Lung (tissue), 12 donors: Measurements from ENCODE around the gene FOXN3. TPM values are rescaled to one million over a fixed set of nuclear protein-coding genes. Genes with fewer than 3 reads are reported as not detected.

Experiments
- ATAC-seq: fragments of 200-7000 bp; cut with Tn5 transposase; one replicate; pipeline ENCODE4 v1.9.1; 2020; ENCODE audit warnings: moderate number of reproducible peaks; ENCODE audit not compliant: insufficient read depth, low FRiP score
- DNase-seq, 3 donors: peaks; one replicate each; pipeline ENCODE4 v3.0.0-alpha.2; 2013 to 2017
- H3K27ac ChIP-seq, 2 donors: one replicate each; pipeline ENCODE4 v1.5.1; 2013; ENCODE audit warnings: mild to moderate bottlenecking in 2 of 2, moderate library complexity in 2 of 2, control low read depth in 1 of 2, inconsistent platforms in 1 of 2, low read depth in 1 of 2, low read length in 1 of 2
- H3K27me3 ChIP-seq, 3 donors: one replicate each; pipeline ENCODE4 v1.5.1; 2013; ENCODE audit warnings: low read length in 2 of 3; ENCODE audit not compliant: control insufficient read depth in 3 of 3, insufficient read depth in 3 of 3
- H3K36me3 ChIP-seq, 4 donors: one replicate each; pipeline ENCODE4 v1.5.1; 2013; ENCODE audit warnings: low read length in 4 of 4, mild to moderate bottlenecking in 1 of 4, moderate library complexity in 1 of 4; ENCODE audit not compliant: control insufficient read depth in 4 of 4, insufficient read depth in 4 of 4
- H3K4me1 ChIP-seq, 5 donors: one replicate each; pipeline ENCODE4 v1.5.1; 2013; ENCODE audit warnings: low read length in 5 of 5, mild to moderate bottlenecking in 2 of 5, moderate library complexity in 1 of 5; ENCODE audit not compliant: control insufficient read depth in 5 of 5, insufficient read depth in 5 of 5
- H3K4me3 ChIP-seq: one replicate; pipeline ENCODE4 v1.5.1; 2013; ENCODE audit warnings: mild to moderate bottlenecking, control low read depth, moderate library complexity
- H3K9ac ChIP-seq, 2 donors: one replicate each; pipeline ENCODE4 v1.5.1; 2013; ENCODE audit warnings: low read length in 2 of 2, control low read depth in 1 of 2; ENCODE audit not compliant: insufficient read depth in 1 of 2
- H3K9me3 ChIP-seq, 4 donors: one replicate each; pipeline ENCODE4 v1.5.1; 2013; ENCODE audit warnings: low read length in 3 of 4, mild to moderate bottlenecking in 1 of 4, moderate library complexity in 1 of 4; ENCODE audit not compliant: control insufficient read depth in 4 of 4, insufficient read depth in 3 of 4
- WGBS, 2 donors: extraction: QIAGEN DNeasy Blood & Tissue Kit; methylation state at CpG; one replicate each; pipeline ENCODE4 v1.1.7; 2013; 5-methylcytosine and 5-hydroxymethylcytosine counted together
- polyA plus RNA-seq, 2 donors: library from polyadenylated mRNA; stranded (reverse); fragments of 200-250 nt; gene quantifications; one replicate each; pipeline ENCODE4 v1.2.1, GENCODE V29; 2013
- total RNA-seq, 2 donors: library from RNA; depleted of rRNA in 1 of 2; stranded (reverse); fragments of >200 nt in 1 of 2; gene quantifications; one replicate each; pipeline ENCODE4 v1.2.1, GENCODE V29; 2014 to 2021
- TF ChIP-seq, protein P1 (sequence below): IDR thresholded peaks from 2 replicates; pipeline ENCODE4 v1.5.1; 2012; ENCODE audit warnings: mild to moderate bottlenecking; ENCODE audit errors: control extremely low read depth, extremely low read depth
- donor health status: control.
- donor health status: control.
- donor health status: Bipolar disorder and iron deficiency.
- donor health status: healthy.
- donor health status: DM: yes; HTN: yes; CAD: no.

Gene FOXN3
- total and polyA plus RNA-seq, 4 donors, result 12.7 to 69.7 (median 34.9) TPM

DNA sequence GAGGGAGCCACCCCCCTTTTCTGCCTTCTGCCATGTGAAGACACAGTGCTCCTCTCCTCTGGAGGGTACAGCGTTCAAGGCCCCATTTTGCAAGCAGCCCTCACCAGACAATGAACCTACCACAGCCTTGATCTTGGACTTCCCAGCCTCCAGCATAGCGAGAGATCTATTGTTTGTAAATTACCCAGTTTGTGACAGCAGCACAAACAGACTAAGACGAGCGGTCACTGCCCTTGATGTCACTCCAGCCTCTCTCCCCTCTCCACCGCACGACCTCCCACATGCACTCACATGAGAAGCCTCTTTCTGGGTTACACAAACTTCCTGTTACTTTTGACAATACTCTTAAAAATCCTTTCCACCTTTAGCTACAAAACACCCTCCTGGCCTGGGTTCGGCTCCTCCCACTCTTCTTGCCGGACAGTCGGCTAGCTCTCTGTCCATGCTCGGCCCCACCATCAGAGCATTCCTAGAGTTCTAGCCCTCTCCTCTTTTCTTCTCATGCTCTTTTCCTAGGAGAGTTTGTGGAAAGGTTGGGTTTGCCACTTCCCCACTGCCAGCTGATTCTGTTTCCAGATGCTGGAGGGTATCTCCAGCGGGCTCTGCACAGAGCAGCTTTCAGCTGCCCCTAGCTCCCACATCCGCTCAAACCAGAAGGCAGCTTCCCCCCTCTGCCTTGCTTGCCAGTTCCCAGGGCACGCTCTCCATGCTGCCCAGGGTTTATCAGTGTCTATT, 124.3 kb downstream of the FOXN3 start:
- DNase-seq (no peak), ATAC-seq (no peak)
- Histone ChIP-seq H3K4me1 (peaks cover 0 to 21% (median 8%) of the 10 kb centered on the region in 5 donors), H3K9me3 (no peaks in the 10 kb centered on the region), H3K4me3 (no peak overlapping the region), H3K9ac (peak overlapping the region in 1 of 2 donors; percentile 47), H3K36me3 (peaks cover 0 to 5% (median 2%) of the 10 kb centered on the region in 4 donors), H3K27ac (no peak overlapping the region), H3K27me3 (no peaks in the 10 kb centered on the region)
- 57 to 76% methylated on average over 13 of the region's 13 CpGs for WGBS, 2 donors
- TF ChIP-seq, protein P1, sequence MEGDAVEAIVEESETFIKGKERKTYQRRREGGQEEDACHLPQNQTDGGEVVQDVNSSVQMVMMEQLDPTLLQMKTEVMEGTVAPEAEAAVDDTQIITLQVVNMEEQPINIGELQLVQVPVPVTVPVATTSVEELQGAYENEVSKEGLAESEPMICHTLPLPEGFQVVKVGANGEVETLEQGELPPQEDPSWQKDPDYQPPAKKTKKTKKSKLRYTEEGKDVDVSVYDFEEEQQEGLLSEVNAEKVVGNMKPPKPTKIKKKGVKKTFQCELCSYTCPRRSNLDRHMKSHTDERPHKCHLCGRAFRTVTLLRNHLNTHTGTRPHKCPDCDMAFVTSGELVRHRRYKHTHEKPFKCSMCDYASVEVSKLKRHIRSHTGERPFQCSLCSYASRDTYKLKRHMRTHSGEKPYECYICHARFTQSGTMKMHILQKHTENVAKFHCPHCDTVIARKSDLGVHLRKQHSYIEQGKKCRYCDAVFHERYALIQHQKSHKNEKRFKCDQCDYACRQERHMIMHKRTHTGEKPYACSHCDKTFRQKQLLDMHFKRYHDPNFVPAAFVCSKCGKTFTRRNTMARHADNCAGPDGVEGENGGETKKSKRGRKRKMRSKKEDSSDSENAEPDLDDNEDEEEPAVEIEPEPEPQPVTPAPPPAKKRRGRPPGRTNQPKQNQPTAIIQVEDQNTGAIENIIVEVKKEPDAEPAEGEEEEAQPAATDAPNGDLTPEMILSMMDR, result no peak

DNA sequence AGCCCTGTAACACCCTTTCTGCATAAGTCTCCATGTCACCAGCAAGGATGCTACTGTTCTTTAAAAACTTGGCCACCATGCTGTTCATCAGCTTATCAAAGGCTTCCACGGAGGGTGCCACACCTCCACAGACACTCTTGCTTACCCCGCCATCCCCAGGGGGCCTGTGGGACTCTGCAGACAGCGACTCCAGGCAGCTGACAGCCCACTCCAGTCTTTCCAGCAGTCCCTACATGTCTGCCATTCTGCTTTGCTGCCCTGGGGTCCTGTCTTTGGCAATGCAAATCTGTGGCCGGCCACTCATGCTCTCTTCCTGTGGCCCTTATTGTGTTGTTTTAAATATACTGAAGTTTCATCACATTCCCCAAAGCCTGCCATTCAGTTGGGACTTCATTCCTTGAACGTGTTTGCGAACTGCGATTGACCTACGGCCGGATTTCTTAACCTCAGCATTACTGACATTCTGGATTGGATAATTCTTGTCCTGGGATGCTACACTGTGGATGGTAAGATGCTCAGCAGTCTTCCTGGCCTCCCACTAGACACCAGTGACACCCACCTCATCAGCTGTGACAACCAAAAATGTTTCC, 125.6 kb downstream of the FOXN3 start:
- ATAC-seq (no peak), DNase-seq (no peak)
- Histone ChIP-seq H3K9ac (no peak overlapping the region), H3K27ac (no peak overlapping the region), H3K4me1 (peaks cover 0 to 21% (median 6%) of the 10 kb centered on the region in 5 donors), H3K4me3 (no peak overlapping the region), H3K36me3 (peaks cover 0 to 5% (median 2%) of the 10 kb centered on the region in 4 donors), H3K27me3 (no peaks in the 10 kb centered on the region), H3K9me3 (no peaks in the 10 kb centered on the region)
- WGBS, 2 donors, result 87 to 90% methylated on average over 9 of the region's 9 CpGs
- TF ChIP-seq, protein P1, result no peak

DNA sequence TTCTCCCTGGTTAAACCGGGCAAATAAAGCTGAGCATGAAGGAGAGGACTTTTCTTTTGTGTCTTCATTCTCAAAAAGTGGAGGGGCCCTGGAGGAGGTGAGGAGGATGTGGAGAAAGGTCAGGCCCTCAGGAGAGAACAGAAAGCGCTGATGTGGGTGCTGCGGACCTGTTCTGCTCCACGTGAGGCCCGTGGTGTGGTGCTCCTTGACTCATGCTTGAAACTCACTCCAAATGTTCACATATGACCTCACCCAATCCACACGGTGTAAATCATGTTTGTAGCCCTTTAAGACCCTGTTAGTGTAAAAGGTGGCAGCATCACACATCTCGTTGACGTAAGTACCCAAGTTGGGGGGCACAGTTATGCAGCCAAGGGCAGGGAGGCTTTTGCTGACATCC, 126.2 kb downstream of the FOXN3 start:
- Histone ChIP-seq H3K27ac (no peak overlapping the region), H3K9me3 (no peaks in the 10 kb centered on the region), H3K27me3 (no peaks in the 10 kb centered on the region), H3K9ac (no peak overlapping the region), H3K4me1 (peaks cover 0 to 21% (median 8%) of the 10 kb centered on the region in 5 donors), H3K36me3 (peaks cover 0 to 8% (median 2%) of the 10 kb centered on the region in 4 donors), H3K4me3 (no peak overlapping the region)
- ATAC-seq, result no peak
- DNase-seq, result no peak
- TF ChIP-seq, protein P1, result no peak
- 87 to 89% methylated on average over 8 of the region's 8 CpGs for whole genome bisulfite sequencing, 2 donors
